GM12892 (cell line): Measurements from ENCODE around the gene MMP24.

Experiments
- POLR2A ChIP-seq: IDR thresholded peaks from 2 replicates; pipeline ENCODE4 v1.6.1; 2011; ENCODE audit warnings: low read depth, low read length, control low read depth
- POLR2AphosphoS5 ChIP-seq: IDR thresholded peaks from 2 replicates; pipeline ENCODE4 v1.6.1; 2011; ENCODE audit warnings: low read depth, low read length, control low read depth

DNA sequence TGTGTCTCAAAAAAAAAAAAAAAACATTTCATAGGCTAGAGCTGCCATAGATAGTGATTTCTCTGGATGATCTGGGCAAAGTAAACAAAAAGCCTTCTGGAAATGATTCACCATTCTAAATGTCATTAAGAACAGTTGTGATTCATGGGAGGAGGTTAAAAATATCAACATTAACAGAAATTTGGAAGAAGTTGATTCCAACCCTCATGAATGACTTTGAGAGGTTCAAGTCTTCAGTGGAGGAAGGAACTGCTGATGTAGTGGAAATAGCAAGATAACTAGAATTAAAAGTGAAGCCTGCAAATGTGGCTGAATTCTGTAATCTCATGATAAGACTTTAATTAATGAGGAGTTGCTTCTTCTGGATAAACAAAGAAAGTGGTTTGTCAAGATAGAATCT is 26.8 kb upstream of the MMP24 start:
- TF ChIP-seq POLR2A (no peak), POLR2AphosphoS5 (no peak)
